IMR-90 (cell line): ENCODE results near the gene CEP83. TPM values are rescaled to one million over a fixed set of nuclear protein-coding genes. Genes with fewer than 3 reads are reported as not detected.

Experiments
- ATAC-seq: fragments of 200-7000 bp; cut with Tn5 transposase; 2 replicates; pipeline ENCODE4 v1.9.1; 2020; ENCODE audit warnings: low read depth, mild to moderate bottlenecking, moderate library complexity
- BruUV-seq: library from RNA; stranded (reverse); fragments of 400-500 nt; replicated peaks from 2 replicates; lab custom pipeline; 2021; lab: Mats Ljungman, UMichigan
- CTCF ChIA-PET: fragments of 300-600 bp; formaldehyde crosslinking; extraction: SDS; loops from one replicate; lab custom pipeline; 2021; ENCODE audit warnings: antibody characterized with exemption; lab: Yijun Ruan, JAX
- POLR2A ChIA-PET: fragments of 300-600 bp; sonication (Branson Sonifier 250); formaldehyde crosslinking; loops from one replicate; lab custom pipeline; 2022; ENCODE audit warnings: antibody characterized with exemption; ENCODE audit not compliant: unreplicated experiment; lab: Charles Lee
- DNase-seq: peaks from one replicate; pipeline ENCODE4 v3.0.0; 2013
- H2AFZ ChIP-seq: replicated peaks from 2 replicates; pipeline ENCODE3; 2013; ENCODE audit warnings: low read length, mild to moderate bottlenecking; ENCODE audit not compliant: poor library complexity
- H2AK5ac ChIP-seq: 2 replicates; pipeline ENCODE4 v1.6.1; 2013; ENCODE audit warnings: low read depth, low read length, inconsistent platforms
- H2AK9ac ChIP-seq: replicated peaks from 2 replicates; pipeline ENCODE3; 2013; ENCODE audit warnings: mild to moderate bottlenecking, low read depth, low read length, moderate library complexity; ENCODE audit not compliant: poor library complexity
- H2BK120ac ChIP-seq: 2 replicates; pipeline ENCODE4 v1.6.1; 2013; ENCODE audit warnings: low read depth, low read length, inconsistent platforms
- H2BK15ac ChIP-seq: 3 replicates; pipeline ENCODE4 v1.6.1; 2013; ENCODE audit warnings: low read depth, low read length, inconsistent platforms
- H2BK20ac ChIP-seq: 2 replicates; pipeline ENCODE4 v1.6.1; 2013; ENCODE audit warnings: low read depth, mild to moderate bottlenecking, inconsistent platforms, low read length, moderate library complexity
- H2BK5ac ChIP-seq: 2 replicates; pipeline ENCODE4 v1.6.1; 2013; ENCODE audit warnings: mild to moderate bottlenecking, low read depth, low read length, inconsistent platforms; ENCODE audit not compliant: poor library complexity, severe bottlenecking
- H3K14ac ChIP-seq: replicated peaks from 2 replicates; pipeline ENCODE4 v1.6.1; 2013; ENCODE audit warnings: low read depth, low read length, inconsistent platforms
- H3K18ac ChIP-seq: 2 replicates; pipeline ENCODE4 v1.6.1; 2013; ENCODE audit warnings: low read depth, low read length, control low read depth
- H3K23ac ChIP-seq: 2 replicates; pipeline ENCODE4 v1.6.1; 2013; ENCODE audit warnings: low read depth, low read length, inconsistent platforms
- H3K27ac ChIP-seq: 2 replicates; pipeline ENCODE4 v1.5.1; 2013; ENCODE audit warnings: mild to moderate bottlenecking, control low read depth, low read length; ENCODE audit not compliant: insufficient read depth
- H3K27me3 ChIP-seq: 2 replicates; pipeline ENCODE4 v1.6.1; 2013; ENCODE audit warnings: low read length; ENCODE audit not compliant: control insufficient read depth, insufficient read depth
- H3K36me3 ChIP-seq: 2 replicates; pipeline ENCODE4 v1.6.1; 2013; ENCODE audit warnings: low read length, mixed read lengths; ENCODE audit not compliant: control insufficient read depth, insufficient read depth
- H3K4ac ChIP-seq: 2 replicates; pipeline ENCODE4 v1.6.1; 2013; ENCODE audit warnings: low read depth, low read length, inconsistent platforms
- H3K4me1 ChIP-seq: 2 replicates; pipeline ENCODE4 v1.6.1; 2013; ENCODE audit warnings: low read length, mixed read lengths; ENCODE audit not compliant: control insufficient read depth, insufficient read depth
- H3K4me2 ChIP-seq: 2 replicates; pipeline ENCODE4 v1.6.1; 2013; ENCODE audit warnings: low read depth, mild to moderate bottlenecking, control low read depth, low read length, moderate library complexity
- H3K4me3 ChIP-seq: 2 replicates; pipeline ENCODE4 v1.5.1; 2013; ENCODE audit warnings: low read depth, mild to moderate bottlenecking, control low read depth, low read length, moderate library complexity; ENCODE audit not compliant: insufficient read depth
- H3K56ac ChIP-seq: 2 replicates; pipeline ENCODE4 v1.6.1; 2013; ENCODE audit warnings: low read length, inconsistent platforms; ENCODE audit not compliant: insufficient read depth; ENCODE audit errors: extremely low read depth
- H3K79me1 ChIP-seq, 2 experiments: 2 replicates each; pipeline ENCODE4 v1.6.1; 2013; ENCODE audit warnings: low read length in 2 of 2, inconsistent platforms in 1 of 2, low read depth in 1 of 2
- H3K9ac ChIP-seq: 2 replicates; pipeline ENCODE4 v1.6.1; 2013; ENCODE audit warnings: low read depth, low read length, control low read depth
- H3K9me1 ChIP-seq: 2 replicates; pipeline ENCODE4 v1.6.1; 2013; ENCODE audit warnings: low read length, inconsistent platforms; ENCODE audit not compliant: insufficient read depth
- H3K9me3 ChIP-seq: 2 replicates; pipeline ENCODE4 v1.6.1; 2013; ENCODE audit warnings: low read length; ENCODE audit not compliant: control insufficient read depth, insufficient read depth
- H4K20me1 ChIP-seq: 2 replicates; pipeline ENCODE4 v1.6.1; 2013; ENCODE audit warnings: low read length, inconsistent platforms; ENCODE audit not compliant: insufficient read depth
- H4K5ac ChIP-seq: 2 replicates; pipeline ENCODE4 v1.6.1; 2013; ENCODE audit warnings: mild to moderate bottlenecking, low read depth, low read length, control low read depth
- H4K8ac ChIP-seq, 2 experiments: 2 replicates each; pipeline ENCODE4 v1.6.1; 2013; ENCODE audit warnings: low read depth in 2 of 2, low read length in 2 of 2, control low read depth in 1 of 2, inconsistent platforms in 1 of 2
- H4K91ac ChIP-seq: 2 replicates; pipeline ENCODE4 v1.6.1; 2013; ENCODE audit warnings: low read depth, low read length, inconsistent platforms; ENCODE audit not compliant: insufficient read depth
- BHLHE40 ChIP-seq: fragments of 150-350 bp; IDR thresholded peaks from 2 replicates; pipeline ENCODE4 v1.6.1; 2016; ENCODE audit warnings: mild to moderate bottlenecking, low read depth, low read length
- CEBPB ChIP-seq: IDR thresholded peaks from 2 replicates; pipeline ENCODE4 v1.6.1; 2012; ENCODE audit warnings: low read depth, low read length, improper control_type of control experiment
- CHD1 ChIP-seq: IDR thresholded peaks from 2 replicates; pipeline ENCODE4 v1.6.1; 2012; ENCODE audit warnings: low read depth, low read length, improper control_type of control experiment
- CTCF ChIP-seq: conservative IDR thresholded peaks from 2 replicates; pipeline ENCODE4 v1.5.1; 2012; ENCODE audit warnings: mild to moderate bottlenecking, low read depth, low read length, improper control_type of control experiment
- ELK1 ChIP-seq: fragments of 150-350 bp; IDR thresholded peaks from 2 replicates; pipeline ENCODE4 v1.6.1; 2016; ENCODE audit warnings: low read depth, mild to moderate bottlenecking, low read length, moderate library complexity, borderline replicate concordance
- FOS ChIP-seq: fragments of 150-350 bp; IDR thresholded peaks from 2 replicates; pipeline ENCODE4 v1.6.1; 2016; ENCODE audit warnings: low read depth, low read length
- MAFK ChIP-seq: IDR thresholded peaks from 2 replicates; pipeline ENCODE4 v1.6.1; 2012; ENCODE audit warnings: low read depth, low read length, improper control_type of control experiment
- MAZ ChIP-seq: IDR thresholded peaks from 2 replicates; pipeline ENCODE4 v1.6.1; 2012; ENCODE audit warnings: low read depth, mild to moderate bottlenecking, low read length, improper control_type of control experiment, moderate library complexity, borderline replicate concordance
- MXI1 ChIP-seq: IDR thresholded peaks from 2 replicates; pipeline ENCODE4 v1.6.1; 2012; ENCODE audit warnings: low read depth, mild to moderate bottlenecking, low read length, moderate library complexity, borderline replicate concordance
- NFE2L2 ChIP-seq: fragments of 150-350 bp; IDR thresholded peaks from 2 replicates; pipeline ENCODE4 v1.6.1; 2016; ENCODE audit warnings: low read depth, mild to moderate bottlenecking, low read length
- POLR2A ChIP-seq: IDR thresholded peaks from 2 replicates; pipeline ENCODE4 v1.6.1; 2012; ENCODE audit warnings: mild to moderate bottlenecking, low read depth, low read length
- RAD21 ChIP-seq: IDR thresholded peaks from 2 replicates; pipeline ENCODE4 v1.6.1; 2012; ENCODE audit warnings: low read length, improper control_type of control experiment
- RCOR1 ChIP-seq: IDR thresholded peaks from 2 replicates; pipeline ENCODE4 v1.6.1; 2012; ENCODE audit warnings: mild to moderate bottlenecking, low read length, improper control_type of control experiment; ENCODE audit not compliant: insufficient replicate concordance
- RFX5 ChIP-seq: IDR thresholded peaks from 2 replicates; pipeline ENCODE4 v1.8.0; 2012; ENCODE audit warnings: low read depth, mild to moderate bottlenecking, low read length, moderate library complexity
- SMC3 ChIP-seq: fragments of 150-350 bp; IDR thresholded peaks from 2 replicates; pipeline ENCODE4 v1.6.1; 2016; ENCODE audit warnings: low read depth, mild to moderate bottlenecking, antibody characterized with exemption, low read length, moderate library complexity
- USF2 ChIP-seq: fragments of 150-350 bp; IDR thresholded peaks from 2 replicates; pipeline ENCODE4 v1.6.1; 2017; ENCODE audit warnings: mild to moderate bottlenecking, antibody characterized with exemption, low read length, low read depth
- WGBS, 2 experiments: methylation state at CpG; one replicate each; pipeline versions ENCODE4 v1.1.5 to v1.1.7; 2013; ENCODE audit warnings: missing lambda C conversion rate in 2 of 2; ENCODE audit not compliant: insufficient read length in 1 of 2; ENCODE audit errors: extremely low coverage in 2 of 2; 5-methylcytosine and 5-hydroxymethylcytosine counted together
- dilution Hi-C: fragments of 300-500 bp; cut with HindIII; formaldehyde crosslinking; loops from one replicate; pipeline ENCODE4 v1.14.3; 2018; ENCODE audit warnings: low sequenced_read_pairs; ENCODE audit not compliant: unreplicated experiment
- in situ Hi-C: fragments of 300-500 bp; cut with MboI; formaldehyde crosslinking; loops from 3 replicates; pipeline ENCODE4 v1.14.3; 2019; ENCODE audit warnings: low sequenced_read_pairs, inconsistent platforms, mixed read lengths
- intact Hi-C: fragments of 100-400 bp; cut with micrococcal nuclease; formaldehyde crosslinking; loops from 2 replicates; pipeline ENCODE4 v1.10.0; 2022
- polyA plus RNA-seq, 3 experiments: library from polyadenylated mRNA; depleted of rRNA; stranded (reverse); fragments of >200 nt; gene quantifications; 2 replicates each; pipeline ENCODE4 v1.2.3, GENCODE V29; 2012; ENCODE audit warnings: low replicate concordance in 1 of 3
- total RNA-seq: library from RNA; depleted of rRNA; stranded (reverse); fragments of >200 nt; gene quantifications from 2 replicates; pipeline ENCODE4 v1.2.3, GENCODE V29; 2012

The CEP83 gene
- total and polyA plus RNA-seq, 2 of the 4 experiments (the other 2 are of a cell fraction) = 3.9 to 8.9 TPM

GRCh38 chr12:94333396-94333795 lies 126.3 kb downstream of the CEP83 start:
- ATAC-seq (no peak), DNase-seq (no peak)
- Histone ChIP-seq H4K8ac (no peak overlapping the region), H2AK5ac (no peak overlapping the region), H4K20me1 (no peaks in the 10 kb centered on the region), H3K14ac (no peak overlapping the region), H3K4me3 (no peak overlapping the region), H2BK120ac (no peak overlapping the region), H3K4me1 (no peaks in the 10 kb centered on the region), H2AFZ (no peak overlapping the region), H3K4ac (no peak overlapping the region), H4K5ac (no peak overlapping the region), H3K23ac (no peak overlapping the region), H2BK20ac (no peak overlapping the region), H3K27me3 (no peaks in the 10 kb centered on the region), H3K27ac (no peak overlapping the region), H4K91ac (no peak overlapping the region), H2BK5ac (no peak overlapping the region), H3K56ac (no peak overlapping the region), H2BK15ac (no peak overlapping the region), H3K9me1 (no peaks in the 10 kb centered on the region), H2AK9ac (no peak overlapping the region), H3K18ac (no peak overlapping the region), H3K9me3 (no peaks in the 10 kb centered on the region), H3K9ac (no peak overlapping the region), H3K36me3 (no peaks in the 10 kb centered on the region), H3K4me2 (no peak overlapping the region), H3K79me1 (no peaks in the 10 kb centered on the region)
- TF ChIP-seq CHD1 (no peak), ELK1 (no peak), MXI1 (no peak), RFX5 (no peak), NFE2L2 (no peak), BHLHE40 (no peak), POLR2A (no peak), RAD21 (no peak), USF2 (no peak), MAZ (no peak), FOS (no peak), SMC3 (no peak), RCOR1 (no peak), CEBPB (no peak), CTCF (no peak), MAFK (no peak)
- no TSS peak for BruUV-seq
- in situ Hi-C loops (no loop called here), intact Hi-C loops (no loop called here), dilution Hi-C loops (no loop called here)
- CTCF ChIA-PET = interaction anchor here (0.6 kb wide), 1 partner anchor 27 kb away, joined by 3 read pairs; no protein-coding TSS in a partner anchor
- POLR2A ChIA-PET = no interaction called here
- WGBS, 2 experiments = no CpG with 5 or more reads among the region's 3 CpGs
